HG02588 (cell line): ENCODE results near the gene CD22.
"Not testable (repeated sequence)": the region's sequence is repeated elsewhere in the genome, so short reads cannot be mapped to it uniquely, and the experiment has no call there.

Experiments used
- ATAC-seq: cut with Tn5 transposase; IDR thresholded peaks from one replicate; pipeline ENCODE4 v1.9.1; 2021; ENCODE audit warnings: mild to moderate bottlenecking, moderate library complexity; ENCODE audit not compliant: unreplicated experiment

CD22 gene

GRCh38 chr19:35357867-35358573 is 29.0 kb downstream of the CD22 start, which contains the start of gene FFAR3:
Gene FFAR3, plus strand, starts transcription at chr19:35358460. Its CDS starts 431 bp downstream, at chr19:35358891.
- no peak for ATAC-seq

GRCh38 chr19:35358834-35359233 is 29.8 kb downstream of the CD22 start:
- not testable (repeated sequence) for ATAC-seq

GRCh38 chr19:35359395-35359794 is 30.4 kb downstream of the CD22 start:
- not testable (repeated sequence) for ATAC-seq

- not testable (repeated sequence) for ATAC-seq
Measured at GRCh38 chr19:35360081-35360480, 31.1 kb downstream of the CD22 start.

GRCh38 chr19:35360880-35361420 is 32.0 kb downstream of the CD22 start:
- no peak for ATAC-seq

- no peak for ATAC-seq
Measured at GRCh38 chr19:35362261-35363000, 33.4 kb downstream of the CD22 start.

- ATAC-seq: no peak
Measured at GRCh38 chr19:35363001-35363590, 34.1 kb downstream of the CD22 start.

GRCh38 chr19:35363711-35364425 is 34.9 kb downstream of the CD22 start:
- ATAC-seq: no peak

- no peak for ATAC-seq
Measured at GRCh38 chr19:35365303-35365702, 36.3 kb downstream of the CD22 start.

- no peak for ATAC-seq
Measured at GRCh38 chr19:35368378-35368777, 39.4 kb downstream of the CD22 start.

GRCh38 chr19:35369522-35369921 is 40.5 kb downstream of the CD22 start:
- no peak for ATAC-seq

GRCh38 chr19:35370722-35371121 is 41.7 kb downstream of the CD22 start, which contains the start of gene GPR42:
Gene GPR42, plus strand, starts transcription at chr19:35371068. Its CDS starts 292 bp downstream, at chr19:35371360.
- ATAC-seq: no peak

- no peak for ATAC-seq
Measured at GRCh38 chr19:35373492-35373891, 44.5 kb downstream of the CD22 start.

GRCh38 chr19:35374031-35374430 is 45.0 kb downstream of the CD22 start:
- ATAC-seq: not testable (repeated sequence)

GRCh38 chr19:35375505-35376307 is 46.7 kb downstream of the CD22 start:
- ATAC-seq: no peak

- no peak for ATAC-seq
Measured at GRCh38 chr19:35377656-35378055, 48.7 kb downstream of the CD22 start.

GRCh38 chr19:35378356-35378755 is 49.4 kb downstream of the CD22 start:
- no peak for ATAC-seq

GRCh38 chr19:35379545-35379944 is 50.6 kb downstream of the CD22 start:
- not testable (repeated sequence) for ATAC-seq

GRCh38 chr19:35379992-35380391 is 51.0 kb downstream of the CD22 start:
- no peak for ATAC-seq
